Esophagus muscularis mucosa (tissue), 3 donors: ENCODE measurements around the gene SLC39A8.

Experiments used
- CTCF ChIP-seq, 3 experiments: fragments of 200-600 bp in 2 of 3; fragments of 450-650 bp in 1 of 3; sonication (generic) in 2 of 3; IDR thresholded peaks; one replicate each; pipeline ENCODE4 v1.5.1; 2017 to 2019; ENCODE audit warnings: antibody characterized with exemption in 3 of 3, mild to moderate bottlenecking in 2 of 3, moderate library complexity in 1 of 3
- POLR2AphosphoS5 ChIP-seq, 2 donors: sonication (generic); formaldehyde crosslinking; IDR thresholded peaks; one replicate each; pipeline ENCODE4 v1.6.1; 2017; ENCODE audit warnings: antibody characterized with exemption in 2 of 2

DNA sequence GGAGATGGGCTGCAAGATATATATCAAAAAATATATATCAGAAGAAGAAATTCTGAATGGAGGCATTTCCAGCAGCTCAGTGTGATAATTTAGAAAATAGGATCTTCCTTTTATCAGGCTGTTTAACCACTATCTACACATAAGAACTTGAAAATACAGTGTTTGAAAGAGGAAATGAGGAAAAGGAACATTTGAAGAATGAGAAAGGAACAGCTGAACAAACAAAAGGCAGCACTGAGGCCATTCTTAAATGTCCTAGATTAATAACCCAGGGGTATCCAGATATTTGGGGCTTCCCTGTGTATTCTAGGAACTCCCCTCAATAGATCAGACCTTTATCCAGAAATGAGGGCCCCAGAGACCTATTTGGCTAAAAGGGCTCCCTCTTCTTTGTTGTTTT, 4.1 kb downstream of the SLC39A8 start:
- TF ChIP-seq CTCF (IDR thresholded peaks at IDR 0.05) (no peak), POLR2AphosphoS5 (IDR thresholded peaks at IDR 0.05) (no peak)
